SK-N-DZ (cell line): ENCODE measurements around the gene IDUA. TPM values are rescaled to one million over a fixed set of nuclear protein-coding genes. Genes with fewer than 3 reads are reported as not detected.
"Not testable (repeated sequence)": the region's sequence is repeated elsewhere in the genome, so short reads cannot be mapped to it uniquely, and the experiment has no call there.

Source experiments
- DNase-seq: peaks from one replicate; pipeline ENCODE4 v3.0.0-alpha.2; 2015; ENCODE audit warnings: low spot score
- polyA plus RNA-seq, 2 experiments: library from polyadenylated mRNA; depleted of rRNA; stranded (reverse); fragments of >200 nt; gene quantifications; 2 replicates each; pipeline ENCODE4 v1.2.3, GENCODE V29; 2014

The IDUA gene
- polyA plus RNA-seq (2014; cell fraction: cytosol; rRNA removed): 0.15 and 0.30 TPM in 2 replicates
- 1.7 and 1.8 TPM in 2 replicates for polyA plus RNA-seq (2014; cell fraction: nucleus; rRNA removed)

GRCh38 chr4:986879-987623 is at the start of gene IDUA:
TSS of gene IDUA (plus strand) at chr4:987044. CDS start at chr4:987085, 41 bp downstream.
- DNase-seq: peak; percentile 48

- DNase-seq: not testable (repeated sequence)
Observed at GRCh38 chr4:939508-939907, 47.3 kb upstream of the IDUA start.

- no peak for DNase-seq
Observed at GRCh38 chr4:945274-946102, 41.4 kb upstream of the IDUA start.

- no peak for DNase-seq
Observed at GRCh38 chr4:946103-946450, 40.8 kb upstream of the IDUA start.

GRCh38 chr4:946517-947471 is 40.0 kb upstream of the IDUA start:
- no peak for DNase-seq

GRCh38 chr4:947491-947971 is 39.3 kb upstream of the IDUA start:
- no peak for DNase-seq

- no peak for DNase-seq
Observed at GRCh38 chr4:948101-948935, 38.5 kb upstream of the IDUA start.

- no peak for DNase-seq
Observed at GRCh38 chr4:948936-949300, 37.9 kb upstream of the IDUA start.

- DNase-seq: no peak
Observed at GRCh38 chr4:949656-950055, 37.2 kb upstream of the IDUA start.

- no peak for DNase-seq
Observed at GRCh38 chr4:950136-951020, 36.5 kb upstream of the IDUA start.

GRCh38 chr4:951186-951585 is 35.7 kb upstream of the IDUA start:
- DNase-seq: no peak

GRCh38 chr4:951594-952468 is 35.0 kb upstream of the IDUA start:
- DNase-seq: no peak

- no peak for DNase-seq
Observed at GRCh38 chr4:952881-953573, 33.8 kb upstream of the IDUA start.

GRCh38 chr4:953574-953915 is 33.3 kb upstream of the IDUA start:
- no peak for DNase-seq

- no peak for DNase-seq
Observed at GRCh38 chr4:954211-955020, 32.4 kb upstream of the IDUA start.

GRCh38 chr4:955161-955921 is 31.5 kb upstream of the IDUA start:
- DNase-seq: no peak
